PFSK-1 (cell line): Measurements from ENCODE around the gene RASAL2.

Experiments used
- FOXP2 ChIP-seq: optimal IDR thresholded peaks from 2 replicates; pipeline ENCODE3; 2011; ENCODE audit warnings: borderline replicate concordance, control low read depth, inconsistent platforms; ENCODE audit not compliant: insufficient read depth; ENCODE audit errors: extremely low read length, extremely low read depth
- POLR2AphosphoS5 ChIP-seq: IDR thresholded peaks from 2 replicates; pipeline ENCODE4 v1.6.1; 2012; ENCODE audit warnings: low read depth, mild to moderate bottlenecking, control low read depth, low read length, moderate library complexity
- REST ChIP-seq, 2 experiments: IDR thresholded peaks; 2 replicates each; pipeline versions ENCODE4 v1.6.1 to v1.8.0; 2011 to 2012; ENCODE audit warnings: low read depth in 2 of 2, low read length in 2 of 2, control low read depth in 1 of 2, inconsistent platforms in 1 of 2, mild to moderate bottlenecking in 1 of 2, moderate library complexity in 1 of 2; ENCODE audit not compliant: insufficient read depth in 1 of 2
- SIN3A ChIP-seq: IDR thresholded peaks from 2 replicates; pipeline ENCODE4 v1.6.1; 2012; ENCODE audit warnings: mild to moderate bottlenecking, low read length, moderate library complexity, borderline replicate concordance; ENCODE audit not compliant: insufficient read depth
- TAF1 ChIP-seq: IDR thresholded peaks from 2 replicates; pipeline ENCODE4 v1.6.1; 2012; ENCODE audit warnings: low read length, control low read depth, borderline replicate concordance; ENCODE audit not compliant: insufficient read depth

GRCh38 chr1:178495741-178496409, 402.0 kb downstream of the RASAL2 start:
- TF ChIP-seq REST (IDR thresholded peaks at IDR 0.05; ENCODE audit: insufficient read depth in 1 of 2, low read depth in 2 of 2, low read length in 2 of 2) (no peak), POLR2AphosphoS5 (no peak), TAF1 (no peak), SIN3A (no peak), FOXP2 (no peak)
